IPS DF 19.7 (cell line): ENCODE results near the gene WDR6.

Source experiments
- DNase-seq: peaks from one replicate; pipeline ENCODE4 v3.0.0-alpha.2; 2013; ENCODE audit warnings: low read depth, low spot score

Gene WDR6

DNA sequence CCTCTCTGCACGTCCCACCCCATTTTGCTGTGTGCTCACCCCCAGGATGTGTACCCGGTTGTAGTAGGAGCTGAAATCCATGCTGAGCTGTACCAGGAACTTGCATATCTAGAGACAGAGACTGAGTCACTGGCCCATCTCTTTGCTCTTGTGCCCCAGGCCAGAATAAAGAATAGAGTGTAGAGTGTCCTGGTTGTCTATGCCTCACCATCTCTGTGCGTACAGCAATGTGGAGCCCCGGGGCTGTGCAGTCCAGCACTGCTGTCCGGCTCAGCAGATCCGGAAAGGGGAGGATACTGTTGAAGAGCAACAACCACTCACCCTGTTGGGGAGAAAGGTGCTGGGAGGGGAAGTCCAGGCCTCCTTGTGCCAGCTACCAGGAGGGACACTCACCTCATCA is 8.6 kb downstream of the WDR6 start:
- no peak for DNase-seq

DNA sequence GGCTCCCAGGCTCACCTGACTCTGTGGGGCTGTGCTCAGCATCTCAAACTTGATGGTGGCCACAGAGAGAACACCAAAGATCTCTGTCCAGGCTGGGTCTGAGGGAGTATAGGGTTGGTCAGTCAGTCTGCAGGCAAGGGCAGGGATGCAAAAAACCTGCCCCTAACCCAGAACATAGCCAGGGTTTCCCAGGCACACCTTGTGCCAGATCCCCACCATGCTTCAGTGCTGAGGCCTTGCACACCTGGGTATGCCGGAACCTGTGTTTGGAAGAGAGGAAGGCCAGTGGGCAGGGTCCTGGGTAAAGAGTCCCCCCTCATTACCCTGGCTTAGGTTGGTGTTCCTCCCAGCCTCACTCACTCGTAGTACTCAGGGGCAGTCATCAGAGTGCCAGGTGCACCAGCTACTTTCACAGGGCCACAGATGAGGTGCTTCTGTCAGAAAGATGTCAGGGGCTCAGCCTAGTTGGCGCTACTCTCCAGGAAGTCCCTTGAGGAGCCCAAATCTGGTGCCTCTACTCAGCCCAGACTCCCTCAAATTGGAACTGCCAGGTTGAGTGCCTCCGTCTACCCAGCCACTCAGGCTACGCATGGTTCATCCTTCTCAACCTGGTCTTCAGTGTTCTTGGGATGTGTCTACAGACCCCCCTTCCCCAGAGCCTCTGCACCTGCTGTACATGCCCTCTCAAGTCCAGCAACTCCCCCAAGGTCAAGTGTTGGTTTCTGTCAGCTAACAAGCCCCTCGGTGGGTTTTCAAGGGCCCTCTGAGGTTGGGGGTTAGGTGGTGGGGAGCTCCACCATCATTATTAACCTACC is 9.4 kb downstream of the WDR6 start:
- no peak for DNase-seq

GRCh38 chr3:49017229-49017970 is 10.2 kb downstream of the WDR6 start:
- no peak for DNase-seq

- DNase-seq, result no peak
Observed at GRCh38 chr3:49017971-49018706, 10.9 kb downstream of the WDR6 start, which contains the start of gene DALRD3. DALRD3 (minus strand) TSS chr3:49018580; CDS start chr3:49018564, 16 bp downstream.

- DNase-seq, result no peak
Observed at GRCh38 chr3:49018707-49019006, 11.5 kb downstream of the WDR6 start.

- no peak for DNase-seq
Observed at GRCh38 chr3:49019941-49020329, 12.7 kb downstream of the WDR6 start.

- DNase-seq, result no peak
Observed at GRCh38 chr3:49020330-49021212, 13.4 kb downstream of the WDR6 start.

GRCh38 chr3:49021213-49021812 is 14.1 kb downstream of the WDR6 start:
- DNase-seq, result peak; percentile 85

DNA sequence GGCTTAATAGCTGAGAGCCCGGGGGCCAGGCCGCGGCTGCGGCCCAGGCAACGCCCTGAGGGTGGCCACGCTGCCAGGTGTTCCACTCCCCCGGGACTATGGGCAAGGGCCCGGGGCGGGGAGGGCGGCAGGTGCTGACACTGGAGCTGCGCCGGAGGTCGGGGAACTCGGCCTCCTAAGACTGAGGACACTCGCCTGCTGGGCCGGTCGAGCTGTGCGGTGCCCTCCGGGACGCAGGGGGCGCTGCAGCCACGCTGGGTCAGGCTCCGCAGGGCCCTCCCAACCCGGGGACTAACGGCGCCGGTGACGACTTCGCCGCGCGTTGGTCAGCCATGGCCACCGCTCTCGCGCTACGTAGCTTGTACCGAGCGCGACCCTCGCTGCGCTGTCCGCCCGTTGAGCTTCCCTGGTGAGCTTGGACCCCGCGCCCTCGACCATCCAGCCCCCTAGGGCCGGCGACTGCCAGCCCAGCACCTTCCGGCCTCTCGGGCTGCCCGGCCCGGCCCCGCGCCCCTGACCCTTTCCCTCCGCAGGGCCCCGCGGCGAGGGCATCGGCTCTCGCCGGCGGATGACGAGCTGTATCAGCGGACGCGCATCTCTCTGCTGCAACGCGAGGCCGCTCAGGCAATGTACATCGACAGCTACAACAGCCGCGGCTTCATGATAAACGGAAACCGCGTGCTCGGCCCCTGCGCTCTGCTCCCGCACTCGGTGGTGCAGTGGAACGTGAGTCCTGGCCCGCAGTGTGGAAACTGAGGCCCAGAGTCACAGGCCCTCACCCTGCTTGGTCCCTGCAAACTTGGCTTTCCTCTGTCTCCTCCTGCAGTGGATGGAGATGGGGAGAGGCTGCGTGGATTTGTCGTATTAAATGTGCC is 14.9 kb downstream of the WDR6 start, which contains the start of gene NDUFAF3:
TSS of gene NDUFAF3 (plus strand) at position 309 of the 875 bp plus-strand sequence. CDS start at position 333, 24 bp downstream.
- DNase-seq, result no peak

GRCh38 chr3:49022688-49023171 is 15.5 kb downstream of the WDR6 start:
- no peak for DNase-seq

DNA sequence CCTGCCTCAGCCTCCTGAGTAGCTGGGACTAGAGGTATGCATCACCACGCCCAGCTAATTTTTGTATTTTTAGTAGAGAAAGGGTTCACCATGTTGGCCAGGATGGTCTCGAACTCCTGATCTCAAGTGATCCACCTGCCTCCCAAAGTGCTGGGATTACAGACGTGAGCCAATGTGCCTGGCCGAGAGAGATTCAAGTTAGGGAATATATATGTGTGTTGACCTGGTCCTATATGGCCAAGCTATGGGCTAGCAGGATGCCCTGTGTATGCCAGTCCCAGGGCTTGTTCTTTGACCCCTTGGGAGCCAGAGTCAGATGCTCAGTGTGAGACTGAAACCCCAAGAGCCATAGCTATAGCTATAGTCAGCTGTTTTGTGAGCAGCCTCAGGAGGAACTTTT is 16.6 kb downstream of the WDR6 start:
- no peak for DNase-seq

DNA sequence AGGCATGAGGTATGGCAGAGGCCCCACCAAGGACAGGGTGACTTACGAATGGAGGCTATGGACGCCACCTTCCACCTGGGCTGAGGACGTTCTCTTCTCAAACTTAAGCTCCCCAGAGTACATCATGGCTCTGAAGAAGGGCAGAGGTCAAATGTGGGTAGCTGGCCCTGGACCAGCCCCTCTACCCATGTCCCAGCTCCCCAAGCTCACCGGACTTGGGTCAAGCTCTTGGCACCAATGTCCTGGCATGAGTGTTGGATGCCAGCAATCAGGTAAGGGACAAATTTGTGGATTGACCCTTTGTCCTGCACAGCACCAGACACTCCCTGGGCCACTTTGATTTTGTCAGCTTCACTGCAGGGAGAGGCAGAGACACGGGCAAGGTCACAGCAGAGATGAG is 17.3 kb downstream of the WDR6 start:
- DNase-seq, result no peak

- DNase-seq, result no peak
Observed at GRCh38 chr3:49025005-49025792, 18.0 kb downstream of the WDR6 start.

DNA sequence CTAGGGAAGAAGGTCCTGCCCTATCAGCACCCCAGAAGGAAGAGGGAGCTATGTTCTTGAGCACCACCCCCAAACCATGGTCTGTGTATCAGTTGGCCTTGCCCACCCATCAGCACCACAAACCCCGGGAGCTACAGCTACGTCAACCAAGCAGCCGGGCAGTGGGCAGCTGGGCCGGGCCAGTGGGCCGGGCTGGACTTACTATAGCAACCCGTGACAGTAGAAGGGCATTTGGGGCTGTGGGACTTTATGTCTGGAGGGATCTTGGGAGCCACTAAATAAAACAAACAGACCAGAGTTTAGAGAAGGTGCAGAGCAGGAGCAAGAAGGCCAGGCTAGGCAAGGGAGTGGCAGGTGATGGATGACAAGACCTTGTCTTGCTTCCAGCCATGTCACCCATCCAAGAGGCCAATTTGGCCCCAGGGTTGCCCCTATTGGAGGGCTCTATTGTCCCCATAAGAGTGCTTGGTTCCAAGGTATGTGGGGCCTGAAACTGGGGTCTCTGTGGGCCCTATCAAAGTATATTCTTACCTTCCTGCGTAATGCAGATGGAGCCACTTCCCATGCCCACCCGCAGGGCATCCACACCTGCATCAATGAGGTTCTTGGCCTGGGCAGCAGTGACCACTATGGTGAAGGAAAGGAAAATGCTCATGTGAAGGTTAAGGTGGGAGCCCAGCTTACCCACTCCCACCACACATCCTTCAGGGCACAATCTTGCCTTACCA is 18.8 kb downstream of the WDR6 start:
- no peak for DNase-seq

GRCh38 chr3:49026536-49026935 is 19.3 kb downstream of the WDR6 start:
- DNase-seq, result no peak

DNA sequence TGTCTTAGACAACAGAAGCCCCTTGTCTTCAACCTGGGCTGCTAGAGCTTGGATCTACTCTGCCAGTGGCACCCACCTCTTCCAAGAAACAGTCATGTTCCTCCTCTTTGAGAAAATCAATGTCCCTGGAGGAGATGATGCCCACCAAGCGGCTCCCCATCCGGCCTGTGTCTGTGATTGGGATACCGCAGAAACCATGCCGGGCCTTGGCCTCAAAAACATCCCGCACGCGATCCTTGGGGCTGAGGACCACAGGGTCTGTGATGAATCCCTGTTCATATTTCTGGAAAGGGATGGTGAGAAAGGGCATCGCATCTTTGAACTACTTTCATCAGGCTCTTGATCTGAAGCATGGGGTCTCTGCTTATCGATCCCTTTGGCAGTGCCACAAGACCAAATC is 20.4 kb downstream of the WDR6 start:
- no peak for DNase-seq

- DNase-seq, result no peak
Observed at GRCh38 chr3:49028298-49028672, 21.1 kb downstream of the WDR6 start.
